Adrenal gland (tissue), 5 donors: ENCODE results near the gene PPP2R3B.

Experiments used
- POLR2A ChIP-seq, 2 donors: fragments of 450-650 bp; IDR thresholded peaks; one replicate each; pipeline ENCODE4 v1.6.1; 2017; ENCODE audit warnings: antibody characterized with exemption in 2 of 2, mild to moderate bottlenecking in 2 of 2, moderate library complexity in 1 of 2
- TF ChIP-seq, protein P1 (sequence below), 6 experiments: fragments of 450-650 bp in 4 of 6; fragments of 200-600 bp in 2 of 6; sonication (generic) in 1 of 6; IDR thresholded peaks; 1 replicate in 5 of 6; 2 replicates in 1 of 6; pipeline versions ENCODE4 v1.5.1 to v1.8.0; 2016 to 2021; ENCODE audit warnings: antibody characterized with exemption in 6 of 6, mild to moderate bottlenecking in 2 of 6, moderate library complexity in 1 of 6
- donor health status: DM: no; HTN: no; CAD: no.

GRCh38 chrX:332496-332860 is 54.2 kb downstream of the PPP2R3B start:
- TF ChIP-seq, protein P1, sequence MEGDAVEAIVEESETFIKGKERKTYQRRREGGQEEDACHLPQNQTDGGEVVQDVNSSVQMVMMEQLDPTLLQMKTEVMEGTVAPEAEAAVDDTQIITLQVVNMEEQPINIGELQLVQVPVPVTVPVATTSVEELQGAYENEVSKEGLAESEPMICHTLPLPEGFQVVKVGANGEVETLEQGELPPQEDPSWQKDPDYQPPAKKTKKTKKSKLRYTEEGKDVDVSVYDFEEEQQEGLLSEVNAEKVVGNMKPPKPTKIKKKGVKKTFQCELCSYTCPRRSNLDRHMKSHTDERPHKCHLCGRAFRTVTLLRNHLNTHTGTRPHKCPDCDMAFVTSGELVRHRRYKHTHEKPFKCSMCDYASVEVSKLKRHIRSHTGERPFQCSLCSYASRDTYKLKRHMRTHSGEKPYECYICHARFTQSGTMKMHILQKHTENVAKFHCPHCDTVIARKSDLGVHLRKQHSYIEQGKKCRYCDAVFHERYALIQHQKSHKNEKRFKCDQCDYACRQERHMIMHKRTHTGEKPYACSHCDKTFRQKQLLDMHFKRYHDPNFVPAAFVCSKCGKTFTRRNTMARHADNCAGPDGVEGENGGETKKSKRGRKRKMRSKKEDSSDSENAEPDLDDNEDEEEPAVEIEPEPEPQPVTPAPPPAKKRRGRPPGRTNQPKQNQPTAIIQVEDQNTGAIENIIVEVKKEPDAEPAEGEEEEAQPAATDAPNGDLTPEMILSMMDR (IDR thresholded peaks at IDR 0.05): no peak
- TF ChIP-seq POLR2A (IDR thresholded peaks at IDR 0.05): no peak
